Bone marrow (tissue), 2 donors: ENCODE data around the gene REXO1.

Experiments
- DNase-seq, 2 donors: peaks; one replicate each; lab custom pipeline; 2025; lab: John Stamatoyannopoulos, UW

REXO1 gene

GRCh38 chr19:1790054-1790792 is 58.1 kb downstream of the REXO1 start:
- DNase-seq, result no peak

- DNase-seq, result no peak
Observed at GRCh38 chr19:1789261-1790041, 58.8 kb downstream of the REXO1 start.

- no peak for DNase-seq
Observed at GRCh38 chr19:1787116-1787515, 61.2 kb downstream of the REXO1 start.

- no peak for DNase-seq
Observed at GRCh38 chr19:1786668-1787067, 61.6 kb downstream of the REXO1 start.

GRCh38 chr19:1785310-1785709 is 63.0 kb downstream of the REXO1 start:
- no peak for DNase-seq

GRCh38 chr19:1783874-1784273 is 64.4 kb downstream of the REXO1 start:
- no peak for DNase-seq

GRCh38 chr19:1783354-1783753 is 64.9 kb downstream of the REXO1 start:
- no peak for DNase-seq

- no peak for DNase-seq
Observed at GRCh38 chr19:1782521-1782920, 65.8 kb downstream of the REXO1 start.

GRCh38 chr19:1780272-1780958 is 67.9 kb downstream of the REXO1 start:
- no peak for DNase-seq

GRCh38 chr19:1779574-1779973 is 68.7 kb downstream of the REXO1 start:
- DNase-seq, result no peak

- DNase-seq, result no peak
Observed at GRCh38 chr19:1777149-1777548, 71.1 kb downstream of the REXO1 start.

- no peak for DNase-seq
Observed at GRCh38 chr19:1776606-1777147, 71.6 kb downstream of the REXO1 start.

- no peak for DNase-seq
Observed at GRCh38 chr19:1775951-1776605, 72.2 kb downstream of the REXO1 start.

GRCh38 chr19:1774989-1775772 is 73.1 kb downstream of the REXO1 start:
- no peak for DNase-seq

- DNase-seq, result no peak
Observed at GRCh38 chr19:1773184-1773583, 75.1 kb downstream of the REXO1 start.

GRCh38 chr19:1770866-1771576 is 77.3 kb downstream of the REXO1 start:
- DNase-seq, result no peak

- no peak for DNase-seq
Observed at GRCh38 chr19:1769645-1769985, 78.7 kb downstream of the REXO1 start.

GRCh38 chr19:1768918-1769644 is 79.2 kb downstream of the REXO1 start:
- no peak for DNase-seq

GRCh38 chr19:1768248-1768647 is 80.0 kb downstream of the REXO1 start:
- DNase-seq, result no peak

- DNase-seq, result peak in 1 of 2 donors; percentile 20
Observed at GRCh38 chr19:1767464-1767933, 80.8 kb downstream of the REXO1 start.
